Activated effector memory CD4-positive, alpha-beta T cell treated with Interleukin-2 at 50 U/mL for 16 hours (primary cell): ENCODE measurements around the gene HTRA1.

Source experiments
- DNase-seq: peaks from one replicate; pipeline ENCODE4 v3.0.0-alpha.2; 2020

The HTRA1 gene

GRCh38 chr10:122559228-122559627 is 97.9 kb downstream of the HTRA1 start:
- DNase-seq, result no peak

GRCh38 chr10:122560279-122560804 is 99.0 kb downstream of the HTRA1 start, which contains the start of gene DMBT1:
TSS of gene DMBT1 (plus strand) at chr10:122560754. CDS start at chr10:122560771, 17 bp downstream.
- no peak for DNase-seq

- no peak for DNase-seq
These were observed 99.9 kb downstream of the HTRA1 start for GRCh38 chr10:122561212-122561611.

- DNase-seq, result no peak
These were observed 100.4 kb downstream of the HTRA1 start for GRCh38 chr10:122561792-122562191.
